GM18507 (cell line): ENCODE measurements around the gene UGT2B11.
A peak's percentile ranks its signal among the peaks of the same experiment; 100 is the strongest.
"Not testable (repeated sequence)": the region's sequence is repeated elsewhere in the genome, so short reads cannot be mapped to it uniquely, and the experiment has no call there.

Experiments
- DNase-seq: peaks from one replicate; pipeline ENCODE4 v3.0.0; 2011; ENCODE audit warnings: low read depth; ENCODE audit not compliant: insufficient read length; ENCODE audit errors: extremely low spot score
- FAIRE-seq: peaks from 2 replicates; lab custom pipeline; 2011; peaks lifted over from hg19 to GRCh38; lab: Jason Lieb, UNC

UGT2B11 gene

GRCh38 chr4:69178751-69179205 lies 35.8 kb downstream of the UGT2B11 start:
- not testable (repeated sequence) for DNase-seq, FAIRE-seq

- peak; percentile 86 for FAIRE-seq
- DNase-seq = not testable (repeated sequence)
These were observed 44.1 kb downstream of the UGT2B11 start for GRCh38 chr4:69170233-69171134.

- DNase-seq, FAIRE-seq: not testable (repeated sequence)
These were observed 45.4 kb downstream of the UGT2B11 start for GRCh38 chr4:69169171-69169570.

- FAIRE-seq (no peak), DNase-seq (no peak)
These were observed 47.2 kb downstream of the UGT2B11 start for GRCh38 chr4:69167300-69167699.

GRCh38 chr4:69166376-69166775 lies 48.2 kb downstream of the UGT2B11 start:
- not testable (repeated sequence) for FAIRE-seq, DNase-seq

GRCh38 chr4:69165707-69166106 lies 48.8 kb downstream of the UGT2B11 start:
- DNase-seq, FAIRE-seq: not testable (repeated sequence)

- DNase-seq (no peak), FAIRE-seq (no peak)
These were observed 57.6 kb downstream of the UGT2B11 start for GRCh38 chr4:69156913-69157312.

GRCh38 chr4:69154021-69154420 lies 60.5 kb downstream of the UGT2B11 start:
- FAIRE-seq (no peak), DNase-seq (no peak)
